HepG2 (cell line): ENCODE data around the gene NUTF2. TPM values are rescaled to one million over a fixed set of nuclear protein-coding genes. Genes with fewer than 3 reads are reported as not detected.

Source experiments
- ATAC-seq: fragments of 200-7000 bp; cut with Tn5 transposase; 3 replicates; pipeline ENCODE4 v1.9.1; 2020; ENCODE audit warnings: mild to moderate bottlenecking, moderate library complexity
- BruUV-seq: library from RNA; stranded (reverse); fragments of 400-500 nt; replicated peaks from 2 replicates; lab custom pipeline; 2021; lab: Mats Ljungman, UMichigan
- CTCF ChIA-PET: fragments of 300-600 bp; formaldehyde crosslinking; extraction: SDS; loops from one replicate; lab custom pipeline; 2021; ENCODE audit warnings: low total read pairs, inconsistent platforms, low intra/inter-chr PET ratio; lab: Yijun Ruan, JAX
- POLR2A ChIA-PET: fragments of 350-600 bp; sonication (Branson Sonifier 250); formaldehyde crosslinking; loops from one replicate; lab custom pipeline; 2020; ENCODE audit warnings: antibody characterized with exemption, inconsistent platforms; lab: Yijun Ruan, JAX
- DNase-seq: peaks from one replicate; pipeline ENCODE4 v3.0.0-alpha.2; 2015; ENCODE audit warnings: low spot score
- FAIRE-seq: peaks from 3 replicates; lab custom pipeline; 2011; peaks lifted over from hg19 to GRCh38; lab: Jason Lieb, UNC
- H2AFZ ChIP-seq: one replicate; pipeline ENCODE4 v1.6.1; 2011; ENCODE audit warnings: low read length, inconsistent platforms
- H3K27ac ChIP-seq: fragments of 300-600 bp; 3 replicates; pipeline ENCODE4 v1.8.0; 2011; ENCODE audit warnings: mixed run types, mild to moderate bottlenecking, mixed read lengths, low read length, inconsistent platforms; ENCODE audit not compliant: insufficient read depth; ENCODE audit errors: extremely low read length
- H3K27me3 ChIP-seq, 2 experiments: fragments of 200-600 bp in 1 of 2; 2 replicates in 1 of 2; 3 replicates in 1 of 2; pipeline versions ENCODE4 v1.6.0 to v1.8.0; 2011; ENCODE audit warnings: low read length in 2 of 2, mild to moderate bottlenecking in 2 of 2, moderate library complexity in 2 of 2, inconsistent platforms in 1 of 2; ENCODE audit not compliant: insufficient read depth in 2 of 2, control insufficient read depth in 1 of 2
- H3K36me3 ChIP-seq, 2 experiments: fragments of 200-600 bp in 1 of 2; replicated peaks in 1 of 2; 2 replicates in 1 of 2; 3 replicates in 1 of 2; pipeline versions ENCODE4 v1.5.1 to v1.8.0; 2011; ENCODE audit warnings: low read length in 2 of 2, inconsistent platforms in 1 of 2; ENCODE audit not compliant: insufficient read depth in 2 of 2, control insufficient read depth in 1 of 2
- H3K4me1 ChIP-seq: 2 replicates; pipeline ENCODE4 v1.5.1; 2012; ENCODE audit warnings: low read length, inconsistent platforms; ENCODE audit not compliant: insufficient read depth
- H3K4me2 ChIP-seq: 2 replicates; pipeline ENCODE4 v1.6.0; 2011; ENCODE audit warnings: low read depth, low read length, inconsistent platforms
- H3K4me3 ChIP-seq, 3 experiments: fragments of 200-600 bp in 1 of 3; sonication (generic), shearing (Covaris generic) in 1 of 3; replicated peaks in 1 of 3; 2 replicates each; pipeline ENCODE4 v1.5.1; 2011 to 2016; ENCODE audit warnings: low read length in 3 of 3, inconsistent platforms in 2 of 3, low read depth in 2 of 3, mild to moderate bottlenecking in 2 of 3, control low read depth in 1 of 3, mixed read lengths in 1 of 3; ENCODE audit not compliant: insufficient read depth in 1 of 3
- H3K79me2 ChIP-seq: one replicate; pipeline ENCODE4 v1.6.1; 2011; ENCODE audit warnings: low read length, inconsistent platforms; ENCODE audit not compliant: insufficient read depth
- H3K9ac ChIP-seq: 2 replicates; pipeline ENCODE4 v1.6.0; 2011; ENCODE audit warnings: mild to moderate bottlenecking, low read depth, low read length, inconsistent platforms; ENCODE audit not compliant: insufficient read depth
- H3K9me3 ChIP-seq: 2 replicates; pipeline ENCODE4 v1.5.1; 2012; ENCODE audit warnings: mild to moderate bottlenecking, low read length
- H4K20me1 ChIP-seq: 2 replicates; pipeline ENCODE4 v1.6.0; 2011; ENCODE audit warnings: inconsistent platforms, mild to moderate bottlenecking, low read length, moderate library complexity; ENCODE audit not compliant: insufficient read depth
- FLYWCH1 ChIP-seq: sonication (generic); formaldehyde crosslinking; IDR thresholded peaks from 2 replicates; pipeline ENCODE4 v1.8.1; 2023; ENCODE audit warnings: mild to moderate bottlenecking, missing genetic modification reagents
- MXI1 ChIP-seq: IDR thresholded peaks from 3 replicates; pipeline ENCODE4 v1.6.1; 2012; ENCODE audit warnings: low read depth, low read length, inconsistent platforms, borderline replicate concordance
- NFKB2 ChIP-seq: sonication (generic); formaldehyde crosslinking; IDR thresholded peaks from 2 replicates; pipeline ENCODE4 v1.4.0; 2020; ENCODE audit warnings: missing genetic modification reagents, borderline replicate concordance
- NFYB ChIP-seq: sonication (generic); formaldehyde crosslinking; IDR thresholded peaks from 2 replicates; pipeline ENCODE4 v1.4.0; 2020; ENCODE audit warnings: missing genetic modification reagents
- PCBP1 ChIP-seq: fragments of 200-400 bp; formaldehyde crosslinking; IDR thresholded peaks from 2 replicates; pipeline ENCODE4 v1.6.1; 2017; ENCODE audit warnings: mild to moderate bottlenecking, low read depth, low read length, borderline replicate concordance
- TEAD3 ChIP-seq: optimal IDR thresholded peaks from 2 replicates; pipeline ENCODE3; 2016; ENCODE audit warnings: borderline replicate concordance
- ZNF121 ChIP-seq: sonication (generic); formaldehyde crosslinking; IDR thresholded peaks from 2 replicates; pipeline ENCODE4 v1.5.0; 2020; ENCODE audit warnings: mild to moderate bottlenecking, missing genetic modification reagents
- ZNF142 ChIP-seq: sonication (generic); formaldehyde crosslinking; IDR thresholded peaks from 2 replicates; pipeline ENCODE4 v1.4.0; 2020; ENCODE audit warnings: missing genetic modification reagents
- ZNF282 ChIP-seq: fragments of 450-650 bp; IDR thresholded peaks from 2 replicates; pipeline ENCODE4 v1.6.1; 2018; ENCODE audit not compliant: partially characterized antibody
- ZNF460 ChIP-seq: sonication (generic); formaldehyde crosslinking; IDR thresholded peaks from 2 replicates; pipeline ENCODE4 v1.5.1; 2020; ENCODE audit warnings: missing genetic modification reagents, mild to moderate bottlenecking, borderline replicate concordance
- ZNF510 ChIP-seq: sonication (generic); formaldehyde crosslinking; IDR thresholded peaks from 2 replicates; pipeline ENCODE4 v1.4.0; 2020; ENCODE audit warnings: low read depth, mild to moderate bottlenecking, missing genetic modification reagents
- ZNF7 ChIP-seq: IDR thresholded peaks from 2 replicates; pipeline ENCODE4 v1.6.1; 2016; ENCODE audit warnings: missing biosample characterization, missing genetic modification reagents
- ZNF878 ChIP-seq: sonication (generic); formaldehyde crosslinking; IDR thresholded peaks from 2 replicates; pipeline ENCODE4 v1.8.1; 2023; ENCODE audit warnings: mild to moderate bottlenecking, missing genetic modification reagents, moderate library complexity
- WGBS: methylation state at CpG from one replicate; pipeline ENCODE4 v1.1.6; 2017; ENCODE audit warnings: low lambda C conversion rate; 5-methylcytosine and 5-hydroxymethylcytosine counted together
- in situ Hi-C: cut with HindIII; loops from 2 replicates; pipeline ENCODE4 v1.10.0; 2017; ENCODE audit warnings: low pct_unique_long_range_greater_than_20kb; ENCODE audit not compliant: extremely low pct_ligation_motif_present
- intact Hi-C: fragments of 100-400 bp; cut with micrococcal nuclease; formaldehyde crosslinking; loops from one replicate; pipeline ENCODE4 v1.10.0; 2022; ENCODE audit not compliant: unreplicated experiment
- polyA plus RNA-seq, 8 experiments: library from polyadenylated mRNA; depleted of rRNA in 3 of 8; stranded (reverse) in 7 of 8; unstranded in 1 of 8; fragments of >200 nt; fragmentation: Illumina TruSeq in 4 of 8; extraction: Trizol in 4 of 8; gene quantifications; 2 replicates each; pipeline versions ENCODE4 v1.2.1 to v1.2.3, GENCODE V29; 2011 to 2016; ENCODE audit warnings: low read depth in 4 of 8, missing spikeins in 1 of 8, mixed read lengths in 1 of 8; ENCODE audit not compliant: insufficient read depth in 1 of 8
- total RNA-seq, 5 experiments: library from RNA; depleted of rRNA; stranded (reverse); fragments of >200 nt; fragmentation: Illumina TruSeq; extraction: Trizol; gene quantifications; 2 replicates each; pipeline ENCODE4 v1.2.3, GENCODE V29; 2016; ENCODE audit warnings: low read depth in 1 of 5
- TF ChIP-seq, protein P1 (sequence below): sonication (generic); formaldehyde crosslinking; IDR thresholded peaks from 2 replicates; pipeline ENCODE4 v1.9.0; 2021; ENCODE audit warnings: missing genetic modification reagents, borderline replicate concordance

NUTF2 gene
- total and polyA plus RNA-seq, 2 of the 13 experiments (the other 11 are each of a cell fraction or from before 2014, with no cell fraction given): 168 to 214 TPM

- TF ChIP-seq ZNF142: no peak
These were observed 1.4 kb downstream of the NUTF2 start (continued) for GRCh38 chr16:67848118-67848517.

GRCh38 chr16:67853670-67854069, 6.9 kb downstream of the NUTF2 start:
- ChIA-PET CTCF (no interaction called here), POLR2A (no interaction called here)
- Histone ChIP-seq H3K79me2 (peaks cover 88% of the 10 kb centered on the region), H3K36me3 (peaks cover 0 to 17% of the 10 kb centered on the region in 2 experiments; a peak in 3 of 5 replicates), H3K27ac (no peak overlapping the region), H3K4me2 (no peak overlapping the region), H4K20me1 (peaks cover 55% of the 10 kb centered on the region), H3K4me3 (no peak overlapping the region), H3K27me3 (no peaks in the 10 kb centered on the region), H3K4me1 (peaks cover 62% of the 10 kb centered on the region), H3K9me3 (no peaks in the 10 kb centered on the region), H3K9ac (no peak overlapping the region), H2AFZ (no peak overlapping the region)
- ATAC-seq: no peak
- 96% methylated on average over 3 of the region's 3 CpGs for WGBS
- intact Hi-C loops: no loop called here
- BruUV-seq: no TSS peak
- in situ Hi-C loops: no loop called here
- no peak for FAIRE-seq
- DNase-seq: no peak
- TF ChIP-seq FLYWCH1 (CRISPR knock-in tag) (no peak), NFYB (CRISPR knock-in tag) (no peak), PCBP1 (no peak), ZNF510 (CRISPR knock-in tag) (no peak), MXI1 (no peak), ZNF878 (CRISPR knock-in tag) (0 out of 2 replicates have a peak, but pooled peaks have one; percentile 23), NFKB2 (0 out of 2 replicates have a peak, but pooled peaks have one; percentile 27), ZNF121 (CRISPR knock-in tag) (peak; percentile 61; the same call in 1 of the 2 replicates), TEAD3 (CRISPR knock-in tag) (no peak), ZNF282 (no peak), ZNF7 (CRISPR knock-in tag) (no peak), ZNF460 (CRISPR knock-in tag) (0 out of 2 replicates have a peak, but pooled peaks have one; percentile 13)
- TF ChIP-seq, protein P1, sequence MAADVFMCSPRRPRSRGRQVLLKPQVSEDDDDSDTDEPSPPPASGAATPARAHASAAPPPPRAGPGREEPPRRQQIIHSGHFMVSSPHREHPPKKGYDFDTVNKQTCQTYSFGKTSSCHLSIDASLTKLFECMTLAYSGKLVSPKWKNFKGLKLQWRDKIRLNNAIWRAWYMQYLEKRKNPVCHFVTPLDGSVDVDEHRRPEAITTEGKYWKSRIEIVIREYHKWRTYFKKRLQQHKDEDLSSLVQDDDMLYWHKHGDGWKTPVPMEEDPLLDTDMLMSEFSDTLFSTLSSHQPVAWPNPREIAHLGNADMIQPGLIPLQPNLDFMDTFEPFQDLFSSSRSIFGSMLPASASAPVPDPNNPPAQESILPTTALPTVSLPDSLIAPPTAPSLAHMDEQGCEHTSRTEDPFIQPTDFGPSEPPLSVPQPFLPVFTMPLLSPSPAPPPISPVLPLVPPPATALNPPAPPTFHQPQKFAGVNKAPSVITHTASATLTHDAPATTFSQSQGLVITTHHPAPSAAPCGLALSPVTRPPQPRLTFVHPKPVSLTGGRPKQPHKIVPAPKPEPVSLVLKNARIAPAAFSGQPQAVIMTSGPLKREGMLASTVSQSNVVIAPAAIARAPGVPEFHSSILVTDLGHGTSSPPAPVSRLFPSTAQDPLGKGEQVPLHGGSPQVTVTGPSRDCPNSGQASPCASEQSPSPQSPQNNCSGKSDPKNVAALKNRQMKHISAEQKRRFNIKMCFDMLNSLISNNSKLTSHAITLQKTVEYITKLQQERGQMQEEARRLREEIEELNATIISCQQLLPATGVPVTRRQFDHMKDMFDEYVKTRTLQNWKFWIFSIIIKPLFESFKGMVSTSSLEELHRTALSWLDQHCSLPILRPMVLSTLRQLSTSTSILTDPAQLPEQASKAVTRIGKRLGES (CRISPR knock-in tag): no peak
- TF ChIP-seq, all 625 proteins: peak for 4
